GM12874 (cell line): ENCODE results near the gene MLANA.
A peak's percentile ranks its signal among the peaks of the same experiment; 100 is the strongest.

Experiments
- TF ChIP-seq, protein P1 (sequence below): IDR thresholded peaks from 2 replicates; pipeline ENCODE4 v1.5.1; 2011; ENCODE audit warnings: low read depth, mild to moderate bottlenecking, control low read depth, low read length, moderate library complexity; ENCODE audit not compliant: insufficient read depth

Gene MLANA

DNA sequence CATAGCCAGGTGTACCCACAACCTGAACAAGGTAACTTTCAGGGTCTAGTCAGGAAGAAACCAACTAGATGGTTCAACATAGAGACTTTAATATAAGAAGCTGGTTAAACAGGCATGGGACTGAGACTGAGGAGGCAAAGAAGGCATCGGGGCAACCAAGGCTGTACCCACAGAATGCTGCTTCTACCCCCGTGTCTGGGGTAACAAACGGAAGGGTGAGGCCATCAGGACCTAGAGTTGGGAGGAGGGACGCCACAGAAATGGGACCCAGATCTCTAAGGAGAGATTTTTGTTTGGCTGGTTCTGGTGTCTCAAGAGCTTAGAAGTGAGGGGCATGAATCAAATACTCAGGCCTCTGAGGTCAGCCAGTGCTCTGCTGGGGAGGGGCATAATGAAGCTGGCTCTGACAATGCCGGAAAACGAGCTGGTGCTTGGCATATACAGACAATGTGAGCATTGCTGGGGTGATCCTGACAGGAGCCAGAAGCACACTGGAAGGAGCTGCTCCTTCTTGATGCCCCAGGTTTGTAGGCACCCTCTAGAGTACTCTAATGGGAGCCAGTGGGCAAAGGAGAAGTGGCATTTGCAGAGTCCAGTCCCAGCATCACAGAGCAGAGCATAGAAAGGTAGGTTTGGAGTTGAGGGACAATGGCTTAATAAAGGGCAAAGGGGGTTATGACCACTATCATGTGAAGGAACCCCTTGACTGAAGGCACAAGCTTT lies 3.7 kb downstream of the MLANA start:
- TF ChIP-seq, protein P1, sequence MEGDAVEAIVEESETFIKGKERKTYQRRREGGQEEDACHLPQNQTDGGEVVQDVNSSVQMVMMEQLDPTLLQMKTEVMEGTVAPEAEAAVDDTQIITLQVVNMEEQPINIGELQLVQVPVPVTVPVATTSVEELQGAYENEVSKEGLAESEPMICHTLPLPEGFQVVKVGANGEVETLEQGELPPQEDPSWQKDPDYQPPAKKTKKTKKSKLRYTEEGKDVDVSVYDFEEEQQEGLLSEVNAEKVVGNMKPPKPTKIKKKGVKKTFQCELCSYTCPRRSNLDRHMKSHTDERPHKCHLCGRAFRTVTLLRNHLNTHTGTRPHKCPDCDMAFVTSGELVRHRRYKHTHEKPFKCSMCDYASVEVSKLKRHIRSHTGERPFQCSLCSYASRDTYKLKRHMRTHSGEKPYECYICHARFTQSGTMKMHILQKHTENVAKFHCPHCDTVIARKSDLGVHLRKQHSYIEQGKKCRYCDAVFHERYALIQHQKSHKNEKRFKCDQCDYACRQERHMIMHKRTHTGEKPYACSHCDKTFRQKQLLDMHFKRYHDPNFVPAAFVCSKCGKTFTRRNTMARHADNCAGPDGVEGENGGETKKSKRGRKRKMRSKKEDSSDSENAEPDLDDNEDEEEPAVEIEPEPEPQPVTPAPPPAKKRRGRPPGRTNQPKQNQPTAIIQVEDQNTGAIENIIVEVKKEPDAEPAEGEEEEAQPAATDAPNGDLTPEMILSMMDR = no peak

DNA sequence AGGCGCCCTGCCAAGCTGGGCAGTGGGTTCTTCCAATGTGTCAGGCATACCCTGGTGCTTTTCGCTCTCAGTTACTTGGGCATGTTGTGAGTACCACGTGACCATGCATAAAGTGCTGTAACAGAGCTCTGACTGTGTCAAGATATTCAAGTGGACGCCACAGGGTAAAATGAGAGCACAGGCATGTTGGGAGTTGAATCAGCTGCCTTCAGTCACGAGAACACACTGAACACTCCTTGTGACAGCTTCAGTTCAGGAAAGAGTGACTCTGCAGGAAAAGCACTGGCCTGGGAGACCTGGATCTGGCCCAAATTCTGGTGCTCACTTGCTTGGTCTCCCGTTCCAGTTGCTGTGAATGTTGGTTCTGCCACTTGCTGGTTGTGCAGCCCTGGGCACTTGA lies 5.1 kb downstream of the MLANA start:
- TF ChIP-seq, protein P1 = no peak

DNA sequence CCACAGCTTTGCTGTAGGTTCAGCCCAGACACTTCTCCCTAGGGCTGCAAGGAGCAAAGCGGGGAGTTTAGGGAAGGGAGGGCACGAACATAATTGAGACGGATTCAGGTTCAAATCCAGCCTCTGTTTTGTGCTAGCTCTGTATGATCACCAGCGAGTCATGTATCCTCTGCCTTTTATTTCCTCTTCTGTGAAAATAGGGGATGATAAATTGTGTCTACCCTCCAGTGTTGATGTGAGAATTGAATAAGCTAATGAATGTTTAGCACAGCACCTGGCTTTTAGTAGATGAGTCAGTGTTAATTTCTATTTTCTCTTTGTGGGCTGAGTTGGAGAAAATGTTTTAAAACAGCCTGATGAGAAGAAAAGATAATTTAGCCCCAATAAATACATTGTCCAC lies 6.2 kb downstream of the MLANA start:
- TF ChIP-seq, protein P1 = no peak

DNA sequence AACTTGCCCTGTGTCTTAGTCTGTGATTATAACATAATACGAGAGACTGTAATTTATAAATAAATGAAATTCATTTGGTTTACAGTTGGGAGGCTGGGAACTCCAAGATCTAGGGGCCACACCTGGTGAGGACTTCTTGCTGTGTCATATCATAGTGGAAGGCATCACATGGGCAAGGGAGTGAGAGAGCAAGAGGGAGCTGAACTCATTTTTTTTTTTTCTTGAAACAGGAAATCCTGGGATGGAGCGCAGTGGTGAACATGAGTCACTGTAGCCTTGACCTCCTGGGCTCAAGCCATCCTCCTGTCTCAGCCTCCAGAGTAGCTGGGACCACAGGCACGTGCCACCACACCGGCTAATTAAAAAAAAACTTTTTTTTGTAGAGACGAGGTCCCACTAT lies 7.2 kb downstream of the MLANA start:
- TF ChIP-seq, protein P1 = no peak

DNA sequence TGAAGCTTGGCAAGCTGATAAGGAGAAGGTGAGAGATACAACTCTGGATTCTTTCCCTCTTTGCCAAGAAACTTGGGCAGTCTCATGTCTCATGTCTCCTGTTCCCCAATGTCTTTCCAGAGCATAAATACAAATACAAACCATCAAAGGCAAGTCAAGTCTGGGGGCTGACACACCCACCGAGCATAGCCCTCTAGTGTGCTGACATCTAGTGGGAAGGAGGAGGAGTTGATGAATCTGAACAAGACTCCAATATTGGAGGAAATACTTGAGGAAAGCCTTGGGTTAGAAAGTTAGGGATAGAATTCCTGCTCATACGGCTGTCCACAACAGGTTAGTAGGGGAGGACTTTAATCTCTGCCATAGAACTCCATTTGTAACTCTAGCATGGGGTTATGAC lies 8.6 kb downstream of the MLANA start:
- TF ChIP-seq, protein P1 = peak; percentile 34

DNA sequence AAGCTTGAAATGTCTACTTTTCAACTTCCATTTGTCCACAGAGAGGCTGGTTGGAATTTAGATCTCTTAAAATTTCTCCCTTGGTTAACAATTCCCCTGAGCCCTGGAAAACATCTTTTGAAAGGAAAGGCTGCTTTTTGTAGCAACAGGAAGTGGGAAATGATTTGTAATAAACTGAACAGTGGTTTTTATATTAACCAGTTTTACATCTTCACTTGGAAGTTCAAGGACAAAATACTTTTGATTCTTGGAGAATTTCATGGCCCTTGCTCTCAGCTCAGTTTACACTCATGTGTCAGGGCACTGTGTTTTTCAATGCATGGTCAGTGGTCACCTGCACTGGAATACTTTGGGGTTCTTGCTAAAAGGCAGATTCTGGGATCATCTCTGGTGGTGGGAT lies 9.9 kb downstream of the MLANA start:
- TF ChIP-seq, protein P1 = no peak

DNA sequence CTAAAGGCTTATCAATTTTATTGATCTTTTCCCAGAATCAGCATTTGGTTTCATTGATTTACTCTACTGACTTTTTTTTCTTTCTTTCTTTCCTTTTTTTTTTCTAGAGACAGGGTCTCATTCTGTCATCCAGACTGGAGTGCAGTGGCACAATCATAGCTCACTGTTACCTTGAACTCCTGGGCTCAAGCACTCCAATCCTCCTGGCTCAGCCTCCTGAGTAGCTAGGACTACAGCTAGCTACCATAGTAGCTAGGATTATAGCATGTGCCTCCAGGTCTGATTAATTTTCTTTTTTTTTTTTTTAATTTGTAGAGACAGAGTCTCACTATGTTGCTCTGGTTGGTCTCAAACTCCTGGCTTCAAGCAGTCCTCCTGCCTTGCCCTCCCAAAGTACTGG lies 11.7 kb downstream of the MLANA start:
- TF ChIP-seq, protein P1 = no peak
